K562 (cell line): ENCODE data around the gene NPAS2. TPM values are rescaled to one million over a fixed set of nuclear protein-coding genes. Genes with fewer than 3 reads are reported as not detected.

ENCODE experiments used
- ATAC-seq: fragments of 200-7000 bp; cut with Tn5 transposase; 3 replicates; pipeline ENCODE4 v1.9.1; 2020; ENCODE audit warnings: moderate library complexity
- BruUV-seq: library from RNA; stranded (reverse); fragments of 400-500 nt; replicated peaks from 2 replicates; lab custom pipeline; 2021; lab: Mats Ljungman, UMichigan
- CTCF ChIA-PET: fragments of 300-600 bp; formaldehyde crosslinking; extraction: SDS; loops from one replicate; lab custom pipeline; 2021; ENCODE audit warnings: low intra/inter-chr PET ratio; lab: Yijun Ruan, JAX
- POLR2A ChIA-PET: fragments of 300-600, 350-650 bp; sonication (Branson Sonifier 250); formaldehyde crosslinking; extraction: SDS; loops from one replicate; lab custom pipeline; 2021; ENCODE audit warnings: antibody characterized with exemption, inconsistent platforms; lab: Yijun Ruan, JAX
- DNase-seq, 4 experiments: peaks; one replicate each; pipeline versions ENCODE4 v3.0.0 to v3.0.0-alpha.2; 2011 to 2018; ENCODE audit warnings: low spot score in 3 of 4, mixed read lengths in 3 of 4; ENCODE audit errors: extremely low read depth in 1 of 4
- FAIRE-seq: peaks from 2 replicates; lab custom pipeline; 2011; peaks lifted over from hg19 to GRCh38; lab: Jason Lieb, UNC
- H2AFZ ChIP-seq: 2 replicates; pipeline ENCODE4 v1.6.0; 2011; ENCODE audit warnings: low read depth, low read length, control low read depth, inconsistent platforms
- H3K27ac ChIP-seq: fragments of 200-600 bp; 3 replicates; pipeline ENCODE4 v1.8.0; 2011; ENCODE audit warnings: low read depth, mild to moderate bottlenecking, control low read depth, inconsistent platforms, low read length, moderate library complexity, mixed read lengths; ENCODE audit errors: extremely low read depth
- H3K27me3 ChIP-seq, 2 experiments: fragments of 300-600 bp in 1 of 2; 2 replicates in 1 of 2; 3 replicates in 1 of 2; pipeline versions ENCODE4 v1.6.0 to v1.8.0; 2011; ENCODE audit warnings: inconsistent platforms in 2 of 2, low read length in 2 of 2, mild to moderate bottlenecking in 1 of 2, mixed read lengths in 1 of 2, moderate library complexity in 1 of 2; ENCODE audit not compliant: control insufficient read depth in 2 of 2, insufficient read depth in 2 of 2
- H3K36me3 ChIP-seq: fragments of 300-600 bp; 3 replicates; pipeline ENCODE4 v1.8.0; 2011; ENCODE audit warnings: mild to moderate bottlenecking, low read length, inconsistent platforms; ENCODE audit not compliant: control insufficient read depth, insufficient read depth
- H3K4me1 ChIP-seq, 2 experiments: fragments of 200-600 bp in 1 of 2; replicated peaks in 1 of 2; 2 replicates in 1 of 2; 3 replicates in 1 of 2; pipeline versions ENCODE4 v1.5.1 to v1.8.0; 2011; ENCODE audit warnings: inconsistent platforms in 2 of 2, low read length in 2 of 2, mild to moderate bottlenecking in 1 of 2, mixed read lengths in 1 of 2, moderate library complexity in 1 of 2; ENCODE audit not compliant: control insufficient read depth in 2 of 2, insufficient read depth in 2 of 2
- H3K4me2 ChIP-seq: 2 replicates; pipeline ENCODE4 v1.6.1; 2011; ENCODE audit warnings: low read length, control low read depth, inconsistent platforms, mixed read lengths; ENCODE audit not compliant: insufficient read depth
- H3K4me3 ChIP-seq: fragments of 200-600 bp; sonication (generic), shearing (Covaris generic); 2 replicates; pipeline ENCODE4 v1.5.1; 2016; ENCODE audit warnings: control low read depth, inconsistent platforms
- H3K79me2 ChIP-seq: fragments of 200-600 bp; 3 replicates; pipeline ENCODE4 v1.8.0; 2011; ENCODE audit warnings: low read length, inconsistent platforms; ENCODE audit not compliant: control insufficient read depth, insufficient read depth
- H3K9ac ChIP-seq, 2 experiments: 2 replicates each; pipeline versions ENCODE4 v1.6.0 to v1.6.1; 2011; ENCODE audit warnings: low read depth in 2 of 2, low read length in 2 of 2, control low read depth in 1 of 2, inconsistent platforms in 1 of 2, mild to moderate bottlenecking in 1 of 2, mixed read lengths in 1 of 2; ENCODE audit not compliant: insufficient read depth in 1 of 2
- H3K9me1 ChIP-seq: one replicate; pipeline ENCODE4 v1.6.0; 2011; ENCODE audit warnings: inconsistent platforms, mild to moderate bottlenecking, low read length, moderate library complexity; ENCODE audit not compliant: control insufficient read depth, insufficient read depth
- H3K9me3 ChIP-seq: replicated peaks from 2 replicates; pipeline ENCODE4 v1.5.1; 2011; ENCODE audit warnings: low read depth, low read length, inconsistent platforms; ENCODE audit not compliant: control insufficient read depth, insufficient read depth
- H4K20me1 ChIP-seq: replicated peaks from 2 replicates; pipeline ENCODE4 v1.6.1; 2011; ENCODE audit warnings: low read length, inconsistent platforms, mixed read lengths; ENCODE audit not compliant: control insufficient read depth, insufficient read depth
- ATF4 ChIP-seq: fragments of 450-650 bp; formaldehyde crosslinking; IDR thresholded peaks from 2 replicates; pipeline ENCODE4 v1.4.0; 2022; ENCODE audit warnings: mild to moderate bottlenecking, moderate library complexity
- ELF4 ChIP-seq: fragments of 450-650 bp; formaldehyde crosslinking; IDR thresholded peaks from 2 replicates; pipeline ENCODE4 v1.4.0; 2022; ENCODE audit warnings: missing genetic modification characterization
- IRF2 ChIP-seq: sonication (generic); formaldehyde crosslinking; IDR thresholded peaks from 2 replicates; pipeline ENCODE4 v1.8.1; 2022; ENCODE audit warnings: mild to moderate bottlenecking, missing genetic modification reagents
- MTA1 ChIP-seq: fragments of 450-650 bp; IDR thresholded peaks from 2 replicates; pipeline ENCODE4 v1.6.1; 2017; ENCODE audit warnings: borderline replicate concordance
- NCOA2 ChIP-seq, 2 experiments: fragments of 450-650 bp; IDR thresholded peaks; 2 replicates each; pipeline ENCODE4 v1.6.1; 2018; ENCODE audit warnings: mild to moderate bottlenecking in 2 of 2, moderate library complexity in 1 of 2; ENCODE audit not compliant: partially characterized antibody in 2 of 2
- SPI1 ChIP-seq: IDR thresholded peaks from 2 replicates; pipeline ENCODE4 v1.6.1; 2011; ENCODE audit warnings: low read depth, low read length, control low read depth, borderline replicate concordance
- SRSF9 ChIP-seq: fragments of 200-400 bp; formaldehyde crosslinking; IDR thresholded peaks from 2 replicates; pipeline ENCODE4 v1.6.1; 2017; ENCODE audit warnings: low read depth, low read length, borderline replicate concordance
- ZNF232 ChIP-seq: sonication (generic); formaldehyde crosslinking; IDR thresholded peaks from 2 replicates; pipeline ENCODE4 v1.8.0; 2022; ENCODE audit warnings: mild to moderate bottlenecking, missing genetic modification reagents
- ZNF512 ChIP-seq: IDR thresholded peaks from 2 replicates; pipeline ENCODE4 v1.6.1; 2016; ENCODE audit warnings: missing genetic modification characterization, missing compliant biosample characterization
- WGBS: fragments of 100-300 bp; shearing (Covaris generic); methylation state at CpG from one replicate; pipeline ENCODE4 v1.1.6; 2016; ENCODE audit warnings: low coverage, mixed read lengths; ENCODE audit not compliant: insufficient coverage; ENCODE audit errors: missing lambda C conversion rate; 5-methylcytosine and 5-hydroxymethylcytosine counted together
- in situ Hi-C: fragments of 300-500 bp; cut with MboI; formaldehyde crosslinking; loops from 4 replicates; pipeline ENCODE4 v1.15.0; 2018; ENCODE audit warnings: inconsistent platforms, mixed read lengths
- intact Hi-C: fragments of 100-400 bp; cut with micrococcal nuclease; formaldehyde crosslinking; loops from 2 replicates; pipeline ENCODE4 v1.14.2; 2022
- polyA plus RNA-seq, 8 experiments: library from polyadenylated mRNA; depleted of rRNA in 4 of 8; stranded (reverse) in 5 of 8; unstranded in 3 of 8; fragments of >200 nt; fragmentation: Nextera tagmentation in 2 of 8; fragmentation: Illumina TruSeq in 1 of 8; extraction: Ambion mirVana in 2 of 8; extraction: Trizol in 1 of 8; gene quantifications; 2 replicates each; pipeline versions ENCODE4 v1.2.1 to v1.2.3, GENCODE V29; 2011 to 2014; ENCODE audit warnings: inconsistent platforms in 1 of 8, missing spikeins in 1 of 8
- total RNA-seq, 7 experiments: library from RNA; depleted of rRNA in 6 of 7; stranded (reverse); fragments of >200 nt in 6 of 7; fragmentation: Illumina TruSeq in 2 of 7; extraction: Trizol in 2 of 7; gene quantifications; 2 replicates each; pipeline versions ENCODE4 v1.2.1 to v1.2.3, GENCODE V29; 2011 to 2021; ENCODE audit warnings: low replicate concordance in 1 of 7
- TF ChIP-seq, protein P1 (sequence below): fragments of 250-450 bp; sonication (Bioruptor Pico); IDR thresholded peaks from 2 replicates; pipeline ENCODE4 v1.4.0; 2020; ENCODE audit warnings: borderline replicate concordance
- TF ChIP-seq, protein P2 (sequence below): fragments of 450-650 bp; IDR thresholded peaks from 2 replicates; pipeline ENCODE4 v1.6.1; 2016; ENCODE audit warnings: low read depth

NPAS2 gene
- total and polyA plus RNA-seq, 9 of the 15 experiments (the other 6 are each of a cell fraction or from before 2014, with no cell fraction given), result 0.06 to 0.29 (median 0.07) TPM; not detected in 5

DNA sequence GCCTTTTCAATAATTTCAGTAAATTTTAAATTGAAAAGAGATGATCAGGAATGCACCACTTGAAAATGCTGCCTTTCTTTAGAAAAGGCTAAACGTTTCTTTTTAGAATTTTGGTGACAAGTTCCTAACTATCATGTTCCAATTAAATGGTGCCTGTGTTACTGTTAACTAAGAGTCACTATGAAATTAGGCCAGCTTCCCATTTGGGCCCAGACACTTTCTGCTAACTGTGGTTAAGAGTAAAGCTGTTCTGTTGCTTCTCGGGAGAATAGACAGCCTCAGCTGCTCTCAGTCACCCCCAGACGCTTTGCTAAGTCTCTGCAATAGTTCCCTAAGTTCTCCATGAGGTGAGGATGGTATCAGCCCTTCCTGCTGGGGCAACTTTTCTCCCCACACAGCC lies 90.2 kb downstream of the NPAS2 start:
- in situ Hi-C loops, result no loop called here
- H3K9ac ChIP-seq, result no peak overlapping the region
- no peaks in the 10 kb centered on the region for H3K9me3 ChIP-seq
- no peaks in the 10 kb centered on the region for H3K9me1 ChIP-seq
- H3K36me3 ChIP-seq, result no peaks in the 10 kb centered on the region
- H3K79me2 ChIP-seq, result no peaks in the 10 kb centered on the region
- DNase-seq (no peak), FAIRE-seq (no peak), ATAC-seq (no peak)
- intact Hi-C loops, result no loop called here
- no peak overlapping the region for H3K4me2 ChIP-seq
- no peak overlapping the region for H3K27ac ChIP-seq
- no TSS peak for BruUV-seq
- H3K27me3 ChIP-seq, result peaks cover 11 to 54% of the 10 kb centered on the region in 2 experiments; a peak in 4 of 5 replicates
- H3K4me1 ChIP-seq, result no peaks in the 10 kb centered on the region
- no peak overlapping the region for H2AFZ ChIP-seq
- ChIA-PET POLR2A (no interaction called here), CTCF (no interaction called here)
- WGBS, result 8% methylated on average over 3 of the region's 3 CpGs
- H4K20me1 ChIP-seq, result no peaks in the 10 kb centered on the region
- no peak overlapping the region for H3K4me3 ChIP-seq
- TF ChIP-seq NCOA2 (IDR thresholded peaks at IDR 0.05; ENCODE audit: partially characterized antibody in 2 of 2) (no peak), SRSF9 (no peak), ATF4 (CRISPR knock-in tag) (no peak), ELF4 (no peak), SPI1 (no peak), IRF2 (CRISPR knock-in tag) (no peak), ZNF232 (CRISPR knock-in tag) (no peak), MTA1 (no peak), ZNF512 (tag) (no peak)
- TF ChIP-seq, protein P1, sequence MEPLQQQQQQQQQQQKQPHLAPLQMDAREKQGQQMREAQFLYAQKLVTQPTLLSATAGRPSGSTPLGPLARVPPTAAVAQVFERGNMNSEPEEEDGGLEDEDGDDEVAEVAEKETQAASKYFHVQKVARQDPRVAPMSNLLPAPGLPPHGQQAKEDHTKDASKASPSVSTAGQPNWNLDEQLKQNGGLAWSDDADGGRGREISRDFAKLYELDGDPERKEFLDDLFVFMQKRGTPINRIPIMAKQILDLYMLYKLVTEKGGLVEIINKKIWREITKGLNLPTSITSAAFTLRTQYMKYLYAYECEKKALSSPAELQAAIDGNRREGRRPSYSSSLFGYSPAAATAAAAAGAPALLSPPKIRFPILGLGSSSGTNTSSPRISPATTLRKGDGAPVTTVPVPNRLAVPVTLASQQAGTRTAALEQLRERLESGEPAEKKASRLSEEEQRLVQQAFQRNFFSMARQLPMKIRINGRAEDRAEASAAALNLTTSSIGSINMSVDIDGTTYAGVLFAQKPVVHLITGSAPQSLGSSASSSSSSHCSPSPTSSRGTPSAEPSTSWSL, result no peak
- TF ChIP-seq, protein P2, sequence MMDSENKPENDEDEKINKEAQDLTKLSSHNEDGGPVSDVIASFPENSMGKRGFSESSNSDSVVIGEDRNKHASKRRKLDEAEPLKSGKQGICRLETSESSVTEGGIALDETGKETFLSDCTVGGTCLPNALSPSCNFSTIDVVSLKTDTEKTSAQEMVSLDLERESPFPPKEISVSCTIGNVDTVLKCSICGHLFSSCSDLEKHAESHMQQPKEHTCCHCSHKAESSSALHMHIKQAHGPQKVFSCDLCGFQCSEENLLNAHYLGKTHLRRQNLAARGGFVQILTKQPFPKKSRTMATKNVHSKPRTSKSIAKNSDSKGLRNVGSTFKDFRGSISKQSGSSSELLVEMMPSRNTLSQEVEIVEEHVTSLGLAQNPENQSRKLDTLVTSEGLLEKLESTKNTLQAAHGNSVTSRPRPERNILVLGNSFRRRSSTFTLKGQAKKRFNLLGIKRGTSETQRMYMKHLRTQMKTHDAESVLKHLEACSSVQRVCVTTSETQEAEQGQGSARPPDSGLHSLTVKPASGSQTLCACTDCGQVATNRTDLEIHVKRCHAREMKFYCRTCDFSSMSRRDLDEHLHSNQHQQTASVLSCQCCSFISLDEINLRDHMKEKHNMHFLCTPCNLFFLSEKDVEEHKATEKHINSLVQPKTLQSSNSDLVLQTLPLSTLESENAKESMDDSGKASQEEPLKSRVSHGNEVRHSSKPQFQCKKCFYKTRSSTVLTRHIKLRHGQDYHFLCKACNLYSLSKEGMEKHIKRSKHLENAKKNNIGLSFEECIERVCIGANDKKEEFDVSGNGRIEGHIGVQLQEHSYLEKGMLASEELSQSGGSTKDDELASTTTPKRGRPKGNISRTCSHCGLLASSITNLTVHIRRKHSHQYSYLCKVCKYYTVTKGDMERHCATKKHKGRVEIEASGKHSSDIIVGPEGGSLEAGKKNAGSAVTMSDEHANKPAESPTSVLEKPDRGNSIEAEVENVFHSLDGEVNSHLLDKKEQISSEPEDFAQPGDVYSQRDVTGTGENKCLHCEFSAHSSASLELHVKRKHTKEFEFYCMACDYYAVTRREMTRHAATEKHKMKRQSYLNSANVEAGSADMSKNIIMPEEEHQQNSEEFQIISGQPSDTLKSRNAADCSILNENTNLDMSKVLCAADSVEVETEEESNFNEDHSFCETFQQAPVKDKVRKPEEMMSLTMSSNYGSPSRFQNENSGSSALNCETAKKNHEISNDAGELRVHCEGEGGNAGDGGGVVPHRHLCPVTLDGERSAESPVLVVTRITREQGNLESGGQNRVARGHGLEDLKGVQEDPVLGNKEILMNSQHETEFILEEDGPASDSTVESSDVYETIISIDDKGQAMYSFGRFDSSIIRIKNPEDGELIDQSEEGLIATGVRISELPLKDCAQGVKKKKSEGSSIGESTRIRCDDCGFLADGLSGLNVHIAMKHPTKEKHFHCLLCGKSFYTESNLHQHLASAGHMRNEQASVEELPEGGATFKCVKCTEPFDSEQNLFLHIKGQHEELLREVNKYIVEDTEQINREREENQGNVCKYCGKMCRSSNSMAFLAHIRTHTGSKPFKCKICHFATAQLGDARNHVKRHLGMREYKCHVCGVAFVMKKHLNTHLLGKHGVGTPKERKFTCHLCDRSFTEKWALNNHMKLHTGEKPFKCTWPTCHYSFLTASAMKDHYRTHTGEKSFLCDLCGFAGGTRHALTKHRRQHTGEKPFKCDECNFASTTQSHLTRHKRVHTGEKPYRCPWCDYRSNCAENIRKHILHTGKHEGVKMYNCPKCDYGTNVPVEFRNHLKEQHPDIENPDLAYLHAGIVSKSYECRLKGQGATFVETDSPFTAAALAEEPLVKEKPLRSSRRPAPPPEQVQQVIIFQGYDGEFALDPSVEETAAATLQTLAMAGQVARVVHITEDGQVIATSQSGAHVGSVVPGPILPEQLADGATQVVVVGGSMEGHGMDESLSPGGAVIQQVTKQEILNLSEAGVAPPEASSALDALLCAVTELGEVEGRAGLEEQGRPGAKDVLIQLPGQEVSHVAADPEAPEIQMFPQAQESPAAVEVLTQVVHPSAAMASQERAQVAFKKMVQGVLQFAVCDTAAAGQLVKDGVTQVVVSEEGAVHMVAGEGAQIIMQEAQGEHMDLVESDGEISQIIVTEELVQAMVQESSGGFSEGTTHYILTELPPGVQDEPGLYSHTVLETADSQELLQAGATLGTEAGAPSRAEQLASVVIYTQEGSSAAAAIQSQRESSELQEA, result no peak
